ENCODE results near the gene YIF1A. TPM values are rescaled to one million over a fixed set of nuclear protein-coding genes. Genes with fewer than 3 reads are reported as not detected.

The YIF1A gene
- polyA plus RNA-seq, 2 of the 4 experiments (the other 2 are of a cell fraction), result 79.7 to 99.7 TPM

DNA sequence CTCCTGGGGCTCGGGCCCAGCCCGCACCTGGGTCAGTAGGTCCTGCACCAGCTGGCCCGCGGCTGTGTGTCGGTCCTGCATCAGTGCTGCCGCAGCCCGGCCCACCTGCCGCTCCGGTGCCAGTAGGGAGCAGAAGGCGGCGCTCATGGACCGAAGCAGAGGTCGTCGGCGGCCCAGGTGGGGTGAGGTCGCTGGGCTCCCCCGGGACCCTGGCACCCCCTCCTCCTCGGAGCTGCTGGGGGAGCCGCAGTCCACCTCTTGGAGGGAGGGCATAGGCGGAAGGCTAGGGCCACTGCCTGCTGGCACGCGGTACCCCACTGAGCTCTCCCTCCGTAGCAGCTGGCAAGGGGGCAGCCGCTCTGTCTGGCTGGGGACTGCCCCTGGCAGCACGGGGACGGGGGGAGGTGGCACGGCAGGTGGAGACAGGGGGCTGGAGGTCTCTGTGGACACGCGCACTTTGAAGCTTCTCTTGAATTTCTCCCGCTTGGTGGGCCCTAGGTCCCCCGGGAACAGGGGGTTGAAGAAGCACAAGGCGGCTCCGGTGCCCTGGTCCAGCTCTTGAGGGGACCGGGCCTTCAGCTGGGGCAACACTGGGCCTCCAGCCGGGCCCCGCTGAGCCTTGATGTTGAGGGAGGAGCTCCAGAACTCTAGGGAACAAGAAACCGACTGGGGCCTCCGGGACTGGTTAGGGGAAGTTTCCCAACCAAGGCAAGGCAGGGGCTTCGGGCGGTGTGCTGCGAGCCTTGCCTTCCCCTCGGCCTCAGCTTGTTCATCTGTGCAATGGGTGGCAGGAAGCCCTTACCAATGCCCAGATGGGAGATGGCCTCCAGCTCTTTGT, 45.9 kb upstream of the YIF1A start:
- Histone ChIP-seq H3K4me1 (peaks cover 26% of the 10 kb centered on the region), H3K4me3 (peak overlapping the region; percentile 56; the same call in 2 of the 3 replicates), H3K4me2 (peak overlapping the region; percentile 92), H3K27ac (peak overlapping the region; percentile 83 to 97; a peak in 4 of 6 replicates), H3K9me3 (no peaks in the 10 kb centered on the region)
- ATAC-seq, result no peak
- CTCF ChIA-PET, result interaction anchor here (0.6 to 8.7 kb wide), 10 partner anchors 10 to 316 kb away, joined by 3 to 247 read pairs (median 6); partner anchors contain the start of genes B4GAT1, BRMS1, CD248 and YIF1A
- no peak for FAIRE-seq
- POLR2A ChIA-PET, result interaction anchor here (1.2 to 3.5 kb wide), 3 partner anchors 8 to 22 kb away, joined by 3 to 42 read pairs (median 11); partner anchors contain the start of gene BRMS1
- no peak for TF ChIP-seq EHMT2 (IDR thresholded peaks at IDR 0.05; ENCODE audit: low read depth)
- 92% methylated on average over 18 of the region's 42 CpGs for WGBS (ENCODE audit: missing lambda C conversion rate)
- DNase-seq (ENCODE audit: low read depth in 1 of 2, low spot score in 1 of 2), result no peak

DNA sequence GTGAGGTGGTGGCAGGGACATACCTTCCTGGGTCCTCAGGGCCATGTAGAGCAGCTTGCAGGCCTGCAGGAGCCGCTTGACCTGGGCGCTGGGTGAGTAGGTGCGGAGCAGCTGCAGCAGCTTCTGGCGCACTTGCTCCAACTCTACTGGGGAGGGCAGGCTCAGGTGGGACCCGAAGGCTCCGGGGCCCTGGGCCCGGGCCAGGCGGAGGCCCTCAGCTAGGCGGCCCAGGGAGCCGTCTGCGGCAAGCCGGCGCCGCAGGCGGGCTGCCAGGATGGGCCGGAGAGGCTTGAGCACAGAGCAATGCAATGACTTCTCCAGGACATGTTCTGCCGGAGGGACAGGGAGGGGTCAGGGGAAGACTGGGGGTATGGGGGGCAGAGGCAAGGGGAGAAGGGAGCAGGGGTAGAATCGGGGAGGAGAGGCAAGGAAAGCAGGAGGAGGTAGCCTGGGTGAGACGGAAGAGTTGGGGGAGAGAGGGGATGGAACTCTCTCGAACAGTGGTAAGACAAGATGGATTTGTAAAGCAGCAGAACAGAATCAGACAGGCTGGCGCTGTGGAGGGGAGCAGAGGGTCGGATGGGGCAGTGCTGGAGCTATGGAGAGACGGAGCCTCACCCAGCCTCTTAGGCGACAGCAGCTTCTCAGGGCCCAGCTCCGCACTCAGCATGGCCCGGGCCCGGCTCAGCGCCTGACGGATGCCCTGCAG, 45.1 kb upstream of the YIF1A start:
- Histone ChIP-seq H3K27ac (no peak overlapping the region), H3K4me3 (no peak overlapping the region), H3K4me2 (no peak overlapping the region), H3K9me3 (no peaks in the 10 kb centered on the region), H3K4me1 (peaks cover 26% of the 10 kb centered on the region)
- TF ChIP-seq, protein P1, sequence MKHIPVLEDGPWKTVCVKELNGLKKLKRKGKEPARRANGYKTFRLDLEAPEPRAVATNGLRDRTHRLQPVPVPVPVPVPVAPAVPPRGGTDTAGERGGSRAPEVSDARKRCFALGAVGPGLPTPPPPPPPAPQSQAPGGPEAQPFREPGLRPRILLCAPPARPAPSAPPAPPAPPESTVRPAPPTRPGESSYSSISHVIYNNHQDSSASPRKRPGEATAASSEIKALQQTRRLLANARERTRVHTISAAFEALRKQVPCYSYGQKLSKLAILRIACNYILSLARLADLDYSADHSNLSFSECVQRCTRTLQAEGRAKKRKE (CRISPR knock-in tag; IDR thresholded peaks at IDR 0.05; ENCODE audit: low read depth), result no peak
- no peak for TF ChIP-seq HOXA7 (CRISPR knock-in tag; IDR thresholded peaks at IDR 0.05)
- TF ChIP-seq RNF2 (IDR thresholded peaks at IDR 0.05; ENCODE audit: borderline replicate concordance, low read depth), result no peak
- TF ChIP-seq HOXB13 (CRISPR knock-in tag; IDR thresholded peaks at IDR 0.05; ENCODE audit: low read depth), result no peak
- TF ChIP-seq EHF (CRISPR knock-in tag; IDR thresholded peaks at IDR 0.05), result no peak
- no peak for TF ChIP-seq KDM5A (IDR thresholded peaks at IDR 0.05)
- TF ChIP-seq JUN (IDR thresholded peaks at IDR 0.05), result no peak
- TF ChIP-seq ZC3H11A (IDR thresholded peaks at IDR 0.05), result no peak
- TF ChIP-seq HEYL (CRISPR knock-in tag; IDR thresholded peaks at IDR 0.05), result no peak
- TF ChIP-seq TFCP2L1 (CRISPR knock-in tag; IDR thresholded peaks at IDR 0.05), result no peak
- TF ChIP-seq, protein P2, sequence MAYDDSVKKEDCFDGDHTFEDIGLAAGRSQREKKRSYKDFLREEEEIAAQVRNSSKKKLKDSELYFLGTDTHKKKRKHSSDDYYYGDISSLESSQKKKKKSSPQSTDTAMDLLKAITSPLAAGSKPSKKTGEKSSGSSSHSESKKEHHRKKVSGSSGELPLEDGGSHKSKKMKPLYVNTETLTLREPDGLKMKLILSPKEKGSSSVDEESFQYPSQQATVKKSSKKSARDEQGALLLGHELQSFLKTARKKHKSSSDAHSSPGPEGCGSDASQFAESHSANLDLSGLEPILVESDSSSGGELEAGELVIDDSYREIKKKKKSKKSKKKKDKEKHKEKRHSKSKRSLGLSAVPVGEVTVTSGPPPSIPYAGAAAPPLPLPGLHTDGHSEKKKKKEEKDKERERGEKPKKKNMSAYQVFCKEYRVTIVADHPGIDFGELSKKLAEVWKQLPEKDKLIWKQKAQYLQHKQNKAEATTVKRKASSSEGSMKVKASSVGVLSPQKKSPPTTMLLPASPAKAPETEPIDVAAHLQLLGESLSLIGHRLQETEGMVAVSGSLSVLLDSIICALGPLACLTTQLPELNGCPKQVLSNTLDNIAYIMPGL (CRISPR knock-in tag; IDR thresholded peaks at IDR 0.05; ENCODE audit: borderline replicate concordance), result no peak
- no peak for TF ChIP-seq NPAS2 (CRISPR knock-in tag; IDR thresholded peaks at IDR 0.05; ENCODE audit: borderline replicate concordance)
- TF ChIP-seq ESRRA (IDR thresholded peaks at IDR 0.05; ENCODE audit: borderline replicate concordance, low read length), result no peak
- TF ChIP-seq ZSCAN20 (CRISPR knock-in tag; IDR thresholded peaks at IDR 0.05), result no peak
- no peak for TF ChIP-seq POLR2A (IDR thresholded peaks at IDR 0.05; ENCODE audit: low read length)
- TF ChIP-seq KDM1A (IDR thresholded peaks at IDR 0.05; ENCODE audit: low read depth), result no peak
- no peak for TF ChIP-seq RCOR1 (IDR thresholded peaks at IDR 0.05; ENCODE audit: low read depth, low read length)
- no peak for TF ChIP-seq NR3C1 (IDR thresholded peaks at IDR 0.05)
- no peak for TF ChIP-seq POLR2AphosphoS2 (conservative IDR thresholded peaks at IDR 0.05; ENCODE audit: low read length)
- no peak for TF ChIP-seq SMC3 (IDR thresholded peaks at IDR 0.05)
- DNase-seq (ENCODE audit: low read depth in 1 of 2, low spot score in 1 of 2) (no peak), FAIRE-seq (no peak), ATAC-seq (no peak)
- ChIA-PET CTCF (interaction anchor here (0.6 to 8.7 kb wide), 8 partner anchors 12 to 315 kb away, joined by 3 to 247 read pairs (median 4); partner anchors contain the start of genes B4GAT1, BRMS1 and CD248), POLR2A (interaction anchor here (3.5 kb wide), 1 partner anchor 22 kb away, joined by 42 read pairs; no protein-coding TSS in a partner anchor)
- WGBS (ENCODE audit: missing lambda C conversion rate), result 91% methylated on average over 21 of the region's 29 CpGs
